Erythroblast (primary cell): Measurements from ENCODE around the gene FNTB.

Experiments used
- DNase-seq, 2 experiments: peaks; one replicate each; lab custom pipeline; 2025; lab: John Stamatoyannopoulos, UW
- GATA1 ChIP-seq: IDR thresholded peaks from 2 replicates; pipeline ENCODE4 v1.6.1; 2011; ENCODE audit warnings: low read depth, mild to moderate bottlenecking, control low read depth, low read length, moderate library complexity
- POLR2A ChIP-seq: IDR thresholded peaks from 2 replicates; pipeline ENCODE4 v1.6.1; 2011; ENCODE audit warnings: mild to moderate bottlenecking, low read length

FNTB gene

GRCh38 chr14:64958201-64958600, 28.5 kb upstream of the FNTB start:
- TF ChIP-seq POLR2A (no peak), GATA1 (no peak)
- DNase-seq: no peak

GRCh38 chr14:64958743-64959142, 28.0 kb upstream of the FNTB start:
- DNase-seq: no peak
- TF ChIP-seq GATA1: no peak
- TF ChIP-seq POLR2A: no peak

DNA sequence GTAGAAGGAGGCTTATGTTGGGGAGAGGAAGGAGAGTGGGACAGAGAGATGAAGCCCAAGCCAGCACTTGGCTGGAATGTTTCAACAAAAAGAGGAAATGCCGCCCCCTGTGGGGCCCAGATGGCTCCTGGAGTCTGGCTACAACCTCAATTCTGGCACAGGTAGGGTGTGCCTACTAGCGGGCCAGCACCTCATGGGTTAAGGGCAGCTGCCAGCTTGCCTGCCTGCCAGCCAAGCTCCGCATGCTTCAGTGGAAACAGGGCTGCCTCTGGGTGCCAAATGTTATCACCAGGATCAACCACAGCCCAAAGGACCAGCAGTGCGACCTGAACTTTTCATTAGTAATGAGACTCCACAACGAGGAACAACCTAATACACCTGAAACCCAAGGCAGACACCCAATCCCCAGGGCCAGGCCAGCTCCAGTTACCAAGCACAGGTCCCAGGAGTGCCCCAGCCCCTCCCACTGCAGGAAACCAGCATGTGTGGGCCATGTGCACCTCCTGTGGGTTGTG, 25.9 kb upstream of the FNTB start:
- peak in 1 of 2 experiments; percentile 7 for DNase-seq
- TF ChIP-seq POLR2A: no peak

DNA sequence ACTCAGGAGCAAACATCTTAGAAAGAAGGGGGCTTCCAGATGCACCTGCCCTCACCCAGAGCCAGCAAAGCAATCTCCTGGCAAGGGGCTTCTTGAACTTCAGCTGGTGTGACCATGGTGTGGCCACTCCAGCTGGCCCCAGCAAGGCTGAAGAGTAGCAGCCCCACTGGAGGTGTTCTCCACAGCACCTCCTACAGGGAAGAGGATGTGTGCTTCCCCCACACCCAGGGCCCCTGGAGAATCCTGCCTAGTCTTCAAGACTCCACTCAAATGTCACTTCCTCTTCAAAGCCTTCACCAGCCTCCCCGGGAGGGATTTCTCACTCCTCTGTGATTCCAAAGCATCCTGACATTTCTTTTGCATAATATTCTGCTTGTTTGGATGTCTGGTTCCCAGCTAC, 23.1 kb upstream of the FNTB start:
- no peak for TF ChIP-seq POLR2A
- TF ChIP-seq GATA1: no peak
- DNase-seq: no peak

DNA sequence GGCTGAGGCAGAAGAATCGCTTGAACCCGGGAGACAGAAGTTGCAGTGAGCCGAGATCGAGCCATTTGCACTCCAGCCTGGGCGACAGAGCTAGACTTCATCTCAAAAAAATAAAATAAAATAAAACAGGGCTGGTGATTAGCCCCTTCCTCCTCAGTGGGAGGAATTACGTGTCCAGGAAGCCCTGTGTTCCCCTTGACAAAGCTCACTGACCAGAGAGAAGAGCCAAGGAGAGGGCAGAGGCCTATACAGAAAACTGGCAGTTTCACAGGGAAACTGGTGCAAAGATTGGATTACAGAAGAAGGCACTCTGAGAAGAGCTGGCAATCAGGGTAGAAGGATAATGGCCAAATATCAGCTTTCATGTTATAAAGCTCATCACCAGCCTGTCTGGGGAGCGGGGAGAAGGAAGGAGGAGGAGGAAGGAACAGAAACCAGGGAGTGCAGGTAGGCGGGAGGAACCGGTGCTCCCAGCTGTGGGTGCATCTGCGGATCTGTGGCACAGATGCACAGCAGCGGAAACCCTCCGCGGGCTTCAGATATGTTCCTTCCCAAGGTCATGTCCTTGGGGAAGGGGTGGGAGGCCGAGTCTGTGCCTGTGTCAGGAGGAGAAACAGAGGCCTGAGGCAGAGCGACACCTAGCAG, 21.2 kb upstream of the FNTB start:
- no peak for DNase-seq

GRCh38 chr14:64966976-64967375, 19.7 kb upstream of the FNTB start:
- no peak for TF ChIP-seq POLR2A
- TF ChIP-seq GATA1: no peak
- DNase-seq: no peak

More for the DNA sequence above, 21.2 kb upstream of the FNTB start:
- TF ChIP-seq POLR2A (no peak), GATA1 (no peak)

- TF ChIP-seq GATA1 (no peak), POLR2A (no peak)
- no peak for DNase-seq
These were observed 18.5 kb upstream of the FNTB start for GRCh38 chr14:64968167-64968566.

DNA sequence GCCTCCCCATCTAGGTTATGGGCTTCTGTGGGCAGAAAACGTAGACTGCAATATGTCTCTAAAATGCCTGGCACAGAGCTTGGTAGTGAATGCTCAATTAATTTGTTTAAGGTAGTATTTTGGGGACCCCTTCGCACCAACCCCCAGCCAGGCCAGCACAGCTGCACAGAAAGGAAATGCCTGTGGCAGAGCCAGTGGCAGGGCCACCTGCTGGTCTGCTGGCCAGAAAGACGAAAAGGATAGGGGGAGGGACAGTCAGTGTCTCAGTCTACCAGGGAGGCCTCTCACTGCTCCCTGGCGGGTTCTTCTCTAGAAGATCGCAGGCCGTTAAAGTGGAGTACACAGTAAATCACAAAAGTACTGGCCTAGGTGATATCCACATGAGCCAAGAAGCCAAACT, 18.0 kb upstream of the FNTB start:
- no peak for TF ChIP-seq GATA1
- no peak for TF ChIP-seq POLR2A
- no peak for DNase-seq

DNA sequence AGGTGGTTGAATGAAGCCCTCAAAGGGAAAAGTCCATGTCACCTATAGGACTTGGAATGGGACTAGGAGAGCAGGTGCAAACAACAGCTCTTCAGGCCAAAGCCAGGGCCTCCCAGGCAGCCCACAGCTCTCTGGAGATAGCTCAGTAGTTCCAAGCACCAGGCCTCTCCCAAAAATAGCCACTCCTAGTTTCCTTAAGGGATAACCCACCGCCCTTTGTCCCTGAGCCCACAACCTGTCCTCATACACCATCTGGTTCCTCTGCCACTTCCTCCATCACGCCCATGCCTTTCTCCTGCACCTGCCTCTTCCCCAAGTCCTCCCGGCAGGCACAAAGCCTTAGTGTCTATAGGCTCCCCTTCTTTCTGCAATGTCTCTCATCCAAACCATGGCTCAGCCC, 16.7 kb upstream of the FNTB start:
- no peak for DNase-seq
- TF ChIP-seq POLR2A: no peak
- no peak for TF ChIP-seq GATA1

DNA sequence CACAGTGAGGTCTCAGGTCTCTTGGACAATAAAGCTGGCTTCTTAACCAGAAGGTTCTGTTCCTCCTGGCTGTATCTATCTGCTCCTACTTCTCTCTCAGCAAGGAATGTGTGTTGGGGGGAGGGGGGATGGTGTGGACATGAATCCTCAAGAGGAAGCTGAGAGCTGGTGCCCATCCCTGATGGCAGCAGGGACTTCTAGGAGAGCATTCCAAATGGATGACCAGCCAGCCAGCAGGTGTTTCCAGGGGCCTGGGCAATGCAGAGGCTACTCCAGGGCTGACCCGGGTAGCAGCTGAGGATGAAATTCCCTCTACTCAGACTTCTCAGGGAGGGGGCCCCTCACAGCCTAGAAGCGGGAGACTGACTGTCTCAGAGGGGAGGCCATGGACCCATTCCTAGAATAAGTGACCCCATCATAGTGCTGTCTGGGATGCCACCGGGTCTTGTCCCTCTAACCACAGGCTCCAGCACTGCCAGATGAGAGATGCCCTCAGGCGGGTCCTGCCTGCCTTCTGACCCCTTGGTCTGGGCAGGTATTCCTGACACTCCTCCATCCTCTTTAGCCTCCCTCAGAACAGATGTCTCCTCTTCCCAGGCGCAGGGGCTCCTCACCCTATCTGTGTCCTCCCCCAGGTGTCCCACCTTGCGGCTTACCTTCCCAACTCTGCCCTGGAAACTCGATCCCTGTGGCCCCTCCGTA, 15.8 kb upstream of the FNTB start:
- DNase-seq: no peak
- no peak for TF ChIP-seq GATA1
- TF ChIP-seq POLR2A: no peak

GRCh38 chr14:64971491-64971942, 15.2 kb upstream of the FNTB start:
- no peak for TF ChIP-seq POLR2A
- TF ChIP-seq GATA1: no peak
- DNase-seq: no peak

- no peak for TF ChIP-seq POLR2A
- TF ChIP-seq GATA1: no peak
- DNase-seq: peak; percentile 30 to 42
These were observed 14.5 kb upstream of the FNTB start, which contains the start of gene RAB15 for GRCh38 chr14:64971943-64972791. RAB15 (minus strand) TSS chr14:64972336; CDS start chr14:64972076, 260 bp downstream.

DNA sequence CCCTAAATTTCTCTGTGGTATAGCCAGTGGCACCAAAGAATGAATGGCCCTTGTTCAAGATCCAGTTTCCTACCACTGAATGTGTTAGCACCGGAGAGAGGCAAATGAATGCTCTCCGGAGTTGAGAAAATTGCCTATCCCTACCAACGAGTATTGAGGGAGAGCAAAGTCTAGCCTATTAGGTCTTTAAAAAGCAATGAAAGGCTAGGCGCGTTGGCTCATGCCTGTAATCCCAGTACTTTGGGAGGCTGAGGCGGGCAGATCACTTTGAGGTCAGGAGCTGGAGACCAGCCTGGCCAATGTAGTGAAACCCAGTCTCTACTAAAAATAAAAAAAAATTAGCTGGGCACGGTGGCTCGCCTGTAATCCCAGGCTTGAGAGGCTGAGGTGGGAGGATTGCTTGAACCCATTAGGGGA, 13.7 kb upstream of the FNTB start:
- no peak for TF ChIP-seq POLR2A
- TF ChIP-seq GATA1: no peak
- no peak for DNase-seq
